Activated CD4-positive, alpha-beta T cell treated with anti-CD3 and anti-CD28 coated beads, Interleukin-2, amount 10 ng/mL, durations not matched to agents 24 days and 14 days (primary cell): ENCODE measurements around the gene HMX2. TPM values are rescaled to one million over a fixed set of nuclear protein-coding genes. Genes with fewer than 3 reads are reported as not detected.

Experiments
- DNase-seq: peaks from one replicate; pipeline ENCODE4 v3.0.0; 2022
- H3K27ac Mint-ChIP-seq: one replicate; pipeline ENCODE4 v1.8.0; 2022; ENCODE audit warnings: mild to moderate bottlenecking, mixed read lengths
- H3K27me3 Mint-ChIP-seq: one replicate; pipeline ENCODE4 v1.8.0; 2022; ENCODE audit warnings: mixed read lengths
- H3K36me3 Mint-ChIP-seq: one replicate; pipeline ENCODE4 v1.8.0; 2022; ENCODE audit warnings: low read depth, mild to moderate bottlenecking, mixed read lengths
- H3K4me1 Mint-ChIP-seq: one replicate; pipeline ENCODE4 v1.8.0; 2021; ENCODE audit warnings: mixed read lengths
- H3K4me3 Mint-ChIP-seq: one replicate; pipeline ENCODE4 v1.8.0; 2022; ENCODE audit warnings: mild to moderate bottlenecking, moderate library complexity, mixed read lengths
- H3K9me3 Mint-ChIP-seq: one replicate; pipeline ENCODE4 v1.8.0; 2021; ENCODE audit warnings: mixed read lengths
- intact Hi-C: fragments of 100-400 bp; cut with micrococcal nuclease; formaldehyde crosslinking; loops from one replicate; pipeline ENCODE4 v1.15.1; 2023
- total RNA-seq: library from RNA; stranded (reverse); gene quantifications from 2 replicates; pipeline ENCODE4 v1.2.3, GENCODE V29; 2022

Gene HMX2
- total RNA-seq, 1 donor from 2014 or later: not detected

DNA sequence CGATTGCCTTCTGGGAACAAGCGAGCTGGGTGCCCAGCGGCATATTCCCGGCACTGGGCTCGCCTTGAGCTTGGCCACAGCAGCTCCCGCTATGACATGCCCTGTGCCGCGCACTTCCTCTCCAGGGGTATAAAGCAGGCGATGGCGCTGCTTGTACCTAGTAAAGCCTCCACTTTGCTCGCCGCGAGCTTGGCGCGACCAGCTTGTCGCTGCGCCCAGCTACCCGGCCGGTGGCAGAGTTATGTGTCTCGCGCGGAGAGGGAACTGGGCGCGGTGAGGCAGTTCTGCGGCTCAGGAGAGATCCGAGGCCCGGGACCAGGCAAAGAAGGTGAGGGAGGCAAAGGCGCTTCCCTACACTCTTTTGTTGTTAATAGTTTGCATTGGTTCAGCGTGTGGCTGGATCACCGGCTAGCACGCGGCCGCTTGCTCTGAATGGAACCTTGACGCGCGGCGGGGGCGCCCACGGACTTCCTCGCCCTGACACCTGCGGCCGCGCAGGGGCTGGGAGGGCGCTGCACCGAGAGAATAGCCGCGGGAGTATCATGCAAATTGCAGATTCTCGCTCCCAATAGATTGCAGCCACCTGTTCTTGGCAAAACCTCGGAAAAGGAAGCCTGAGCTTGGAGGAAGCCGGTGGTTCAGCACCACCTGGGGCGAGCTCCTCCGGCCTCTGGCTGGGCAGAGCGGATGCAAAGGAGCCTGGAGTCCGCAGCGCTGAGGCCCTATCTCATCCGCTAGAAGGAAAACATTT, 3.2 kb downstream of the HMX2 start:
- DNase-seq: peak; percentile 76
- Mint-ChIP-seq H3K4me3 (peak overlapping the region; percentile 71), H3K9me3 (peaks cover 6% of the 10 kb centered on the region), H3K4me1 (peaks cover 34% of the 10 kb centered on the region), H3K27ac (no peak overlapping the region), H3K27me3 (peaks cover 35% of the 10 kb centered on the region), H3K36me3 (peaks cover 22% of the 10 kb centered on the region)
- intact Hi-C loops: loop anchor here (5.0 kb wide), 1 partner anchor 1311 kb away; the partner anchor contains the start of gene LHPP

GRCh38 chr10:123151737-123152135, 3.8 kb downstream of the HMX2 start:
- peak overlapping the region; percentile 71 for H3K4me3 Mint-ChIP-seq
- H3K9me3 Mint-ChIP-seq: peaks cover 8% of the 10 kb centered on the region
- H3K4me1 Mint-ChIP-seq: peaks cover 39% of the 10 kb centered on the region
- peaks cover 32% of the 10 kb centered on the region for H3K27me3 Mint-ChIP-seq
- peaks cover 27% of the 10 kb centered on the region for H3K36me3 Mint-ChIP-seq
- no peak for DNase-seq
- H3K27ac Mint-ChIP-seq: no peak overlapping the region
- intact Hi-C loops: loop anchor here (5.0 kb wide), 1 partner anchor 1311 kb away; the partner anchor contains the start of gene LHPP

- H3K4me1 Mint-ChIP-seq: peaks cover 53% of the 10 kb centered on the region
- H3K27me3 Mint-ChIP-seq: peaks cover 25% of the 10 kb centered on the region
- H3K4me3 Mint-ChIP-seq: peak overlapping the region; percentile 95
- peak overlapping the region; percentile 100 for H3K27ac Mint-ChIP-seq
- DNase-seq: no peak
- intact Hi-C loops: loop anchor here (1.0 to 5.0 kb wide), 7 partner anchors 135 to 1309 kb away; partner anchors contain the start of genes C10orf88, FAM24B, IKZF5 and LHPP
- peaks cover 42% of the 10 kb centered on the region for H3K36me3 Mint-ChIP-seq
- peaks cover 8% of the 10 kb centered on the region for H3K9me3 Mint-ChIP-seq
Measured at GRCh38 chr10:123153486-123154091, 5.7 kb downstream of the HMX2 start.

GRCh38 chr10:123154092-123154710, 6.3 kb downstream of the HMX2 start, which contains the start of gene BUB3:
BUB3 (plus strand) TSS chr10:123154402; CDS start chr10:123154918, 516 bp downstream.
- Mint-ChIP-seq H3K27me3 (peaks cover 20% of the 10 kb centered on the region), H3K9me3 (peaks cover 4% of the 10 kb centered on the region), H3K27ac (peak within 1 kb of the TSS; percentile 100), H3K4me3 (peak within 1 kb of the TSS; percentile 95), H3K4me1 (peaks cover 53% of the 10 kb centered on the region), H3K36me3 (peaks cover 43% of the 10 kb centered on the region)
- DNase-seq: peak; percentile 98
- intact Hi-C loops: loop anchor here (1.0 to 5.0 kb wide), 7 partner anchors 134 to 1308 kb away; partner anchors contain the start of genes C10orf88, FAM24B, IKZF5 and LHPP

GRCh38 chr10:123154711-123155505, 7.0 kb downstream of the HMX2 start:
- Mint-ChIP-seq H3K27ac (peak overlapping the region; percentile 100), H3K27me3 (peaks cover 17% of the 10 kb centered on the region), H3K36me3 (peaks cover 45% of the 10 kb centered on the region), H3K4me3 (peak overlapping the region; percentile 95), H3K4me1 (peaks cover 58% of the 10 kb centered on the region), H3K9me3 (peaks cover 4% of the 10 kb centered on the region)
- peak; percentile 88 for DNase-seq
- intact Hi-C loops: loop anchor here (1.0 to 5.0 kb wide), 7 partner anchors 133 to 1307 kb away; partner anchors contain the start of genes C10orf88, FAM24B, IKZF5 and LHPP

GRCh38 chr10:123156078-123156477, 8.1 kb downstream of the HMX2 start:
- Mint-ChIP-seq H3K4me1 (peaks cover 63% of the 10 kb centered on the region), H3K36me3 (peaks cover 54% of the 10 kb centered on the region), H3K27ac (peak overlapping the region; percentile 45), H3K27me3 (peaks cover 10% of the 10 kb centered on the region), H3K9me3 (peaks cover 4% of the 10 kb centered on the region), H3K4me3 (peak overlapping the region; percentile 95)
- intact Hi-C loops: no loop called here
- DNase-seq: no peak

DNA sequence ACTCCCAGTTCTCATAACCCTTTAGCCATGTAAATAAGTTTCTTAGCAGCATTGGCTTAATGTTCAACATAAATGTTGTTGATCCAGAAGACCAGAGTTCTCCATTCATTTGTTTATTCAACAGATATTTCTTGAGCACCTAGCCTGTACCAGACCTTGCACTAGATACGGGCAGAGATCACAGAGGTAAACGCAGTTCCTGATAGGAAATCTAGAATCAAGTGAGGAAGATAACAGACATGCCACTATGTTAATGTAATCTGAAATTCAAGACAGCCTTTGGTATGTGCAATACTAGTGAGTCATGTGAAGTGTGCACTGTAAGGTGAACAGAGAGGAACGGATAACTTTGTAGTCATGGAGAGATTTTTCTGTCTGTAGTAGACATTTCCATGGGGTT, 9.3 kb downstream of the HMX2 start:
- H3K27me3 Mint-ChIP-seq: peaks cover 2% of the 10 kb centered on the region
- H3K4me3 Mint-ChIP-seq: peak overlapping the region; percentile 95
- peaks cover 60% of the 10 kb centered on the region for H3K4me1 Mint-ChIP-seq
- peak overlapping the region; percentile 49 for H3K27ac Mint-ChIP-seq
- peaks cover 61% of the 10 kb centered on the region for H3K36me3 Mint-ChIP-seq
- H3K9me3 Mint-ChIP-seq: peaks cover 4% of the 10 kb centered on the region
- no peak for DNase-seq
- intact Hi-C loops: no loop called here

- Mint-ChIP-seq H3K36me3 (peaks cover 73% of the 10 kb centered on the region), H3K9me3 (peaks cover 4% of the 10 kb centered on the region), H3K4me1 (peaks cover 59% of the 10 kb centered on the region), H3K27me3 (no peaks in the 10 kb centered on the region), H3K27ac (no peak overlapping the region), H3K4me3 (peak overlapping the region; percentile 95)
- no peak for DNase-seq
- intact Hi-C loops: no loop called here
Measured at GRCh38 chr10:123158682-123159081, 10.7 kb downstream of the HMX2 start.

DNA sequence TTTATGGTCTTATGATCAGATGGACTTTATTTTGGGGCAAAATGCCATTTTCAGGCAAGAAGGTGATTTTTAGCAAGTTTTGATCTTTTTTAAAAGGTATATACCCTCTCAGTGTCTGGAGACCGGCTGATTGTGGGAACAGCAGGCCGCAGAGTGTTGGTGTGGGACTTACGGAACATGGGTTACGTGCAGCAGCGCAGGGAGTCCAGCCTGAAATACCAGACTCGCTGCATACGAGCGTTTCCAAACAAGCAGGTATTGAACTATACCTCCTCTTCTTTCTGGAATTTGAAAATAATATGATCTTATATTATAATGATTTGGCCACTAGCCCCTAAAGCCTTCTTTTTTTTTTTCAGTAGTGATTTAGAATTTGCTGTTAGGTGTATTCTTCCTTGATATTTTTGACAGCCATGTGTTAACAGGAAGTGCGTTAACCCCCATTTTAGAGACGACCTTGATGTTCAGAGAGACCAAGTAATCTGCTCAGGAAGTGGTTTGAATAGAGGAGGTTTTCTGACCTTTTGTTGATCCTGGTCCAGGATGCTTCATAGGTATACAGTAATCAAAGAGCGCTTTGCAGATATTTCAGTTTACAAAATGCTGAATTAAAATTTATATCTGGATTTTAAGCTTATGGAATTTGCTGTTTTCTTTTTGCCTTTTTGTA, 12.5 kb downstream of the HMX2 start:
- intact Hi-C loops: no loop called here
- Mint-ChIP-seq H3K4me1 (peaks cover 58% of the 10 kb centered on the region), H3K36me3 (peaks cover 73% of the 10 kb centered on the region), H3K4me3 (peak overlapping the region; percentile 66), H3K27me3 (no peaks in the 10 kb centered on the region), H3K9me3 (peaks cover 4% of the 10 kb centered on the region), H3K27ac (peak overlapping the region; percentile 62)
- DNase-seq: peak; percentile 78

DNA sequence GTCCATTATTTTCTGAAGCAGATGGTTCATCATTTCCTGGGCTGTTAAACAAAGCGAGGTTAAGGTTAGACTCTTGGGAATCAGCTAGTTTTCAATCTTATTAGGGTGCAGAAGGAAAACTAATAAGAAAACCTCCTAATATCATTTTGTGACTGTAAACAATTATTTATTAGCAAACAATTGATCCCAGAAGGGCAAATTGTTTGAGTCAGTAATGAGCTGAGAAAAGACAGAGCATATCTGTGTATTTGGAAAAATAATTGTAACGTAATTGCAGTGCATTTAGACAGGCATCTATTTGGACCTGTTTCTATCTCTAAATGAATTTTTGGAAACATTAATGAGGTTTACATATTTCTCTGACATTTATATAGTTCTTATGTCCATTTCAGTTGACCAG, 16.4 kb downstream of the HMX2 start:
- intact Hi-C loops: no loop called here
- H3K4me1 Mint-ChIP-seq: peaks cover 31% of the 10 kb centered on the region
- no peaks in the 10 kb centered on the region for H3K27me3 Mint-ChIP-seq
- H3K4me3 Mint-ChIP-seq: no peak overlapping the region
- no peaks in the 10 kb centered on the region for H3K9me3 Mint-ChIP-seq
- H3K36me3 Mint-ChIP-seq: peaks cover 63% of the 10 kb centered on the region
- H3K27ac Mint-ChIP-seq: no peak overlapping the region
- DNase-seq: no peak

- peak; percentile 50 for DNase-seq
- no peaks in the 10 kb centered on the region for H3K9me3 Mint-ChIP-seq
- H3K36me3 Mint-ChIP-seq: peaks cover 62% of the 10 kb centered on the region
- no peak overlapping the region for H3K4me3 Mint-ChIP-seq
- intact Hi-C loops: no loop called here
- H3K27ac Mint-ChIP-seq: no peak overlapping the region
- peaks cover 19% of the 10 kb centered on the region for H3K4me1 Mint-ChIP-seq
- no peaks in the 10 kb centered on the region for H3K27me3 Mint-ChIP-seq
Measured at GRCh38 chr10:123165445-123166072, 17.6 kb downstream of the HMX2 start.

DNA sequence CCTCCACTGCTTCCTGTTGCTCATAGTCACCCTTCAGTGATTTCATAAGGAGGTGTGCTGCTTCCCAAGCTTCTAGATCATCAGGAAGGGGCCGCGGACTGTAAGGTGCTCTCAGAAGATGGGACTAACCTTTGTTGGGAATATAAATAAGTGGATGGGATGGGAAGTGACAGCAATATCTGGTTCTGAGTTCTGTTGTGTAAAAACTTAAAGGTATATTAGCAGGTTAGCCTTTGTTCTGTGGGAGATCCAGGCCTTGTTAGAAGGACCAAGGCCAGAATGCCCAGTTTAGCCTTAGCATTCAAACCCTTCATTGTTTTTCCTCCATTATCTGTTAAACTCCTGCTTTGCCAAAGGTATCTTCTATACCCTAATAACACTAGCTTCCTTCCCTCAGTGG, 18.7 kb downstream of the HMX2 start:
- Mint-ChIP-seq H3K4me3 (no peak overlapping the region), H3K9me3 (no peaks in the 10 kb centered on the region), H3K27me3 (no peaks in the 10 kb centered on the region), H3K4me1 (peaks cover 12% of the 10 kb centered on the region), H3K36me3 (peaks cover 60% of the 10 kb centered on the region), H3K27ac (no peak overlapping the region)
- peak; percentile 37 for DNase-seq
- intact Hi-C loops: no loop called here
